H1 (cell line): Measurements from ENCODE around the gene MYRIP. TPM values are rescaled to one million over a fixed set of nuclear protein-coding genes. Genes with fewer than 3 reads are reported as not detected.

Experiments
- CTCF ChIA-PET: fragments of 300-600 bp; sonication (Branson Sonifier 250); formaldehyde crosslinking; loops from one replicate; lab custom pipeline; 2021; ENCODE audit not compliant: partially characterized antibody; lab: Charles Lee
- POLR2A ChIA-PET: fragments of 300-600 bp; sonication (Branson Sonifier 250); formaldehyde crosslinking; loops from one replicate; lab custom pipeline; 2021; ENCODE audit warnings: inconsistent platforms; ENCODE audit not compliant: partially characterized antibody; lab: Charles Lee
- DNase-seq, 2 experiments: peaks; one replicate each; pipeline versions ENCODE4 v3.0.0 to v3.0.0-alpha.2; 2010 to 2022; ENCODE audit warnings: low spot score in 2 of 2, low read depth in 1 of 2, mixed read lengths in 1 of 2
- FAIRE-seq: peaks from 2 replicates; lab custom pipeline; 2011; peaks lifted over from hg19 to GRCh38; lab: Jason Lieb, UNC
- H2AFZ ChIP-seq: 2 replicates; pipeline ENCODE4 v1.8.1; 2012; ENCODE audit warnings: low read length, inconsistent platforms
- H2AK5ac ChIP-seq: 2 replicates; pipeline ENCODE4 v1.6.1; 2013; ENCODE audit warnings: low read depth, low read length
- H2BK120ac ChIP-seq: replicated peaks from 2 replicates; pipeline ENCODE3; 2013; ENCODE audit warnings: low read depth, low read length, inconsistent platforms
- H2BK12ac ChIP-seq: 2 replicates; pipeline ENCODE4 v1.6.1; 2013; ENCODE audit warnings: low read depth, low read length
- H2BK15ac ChIP-seq: 2 replicates; pipeline ENCODE4 v1.6.1; 2013; ENCODE audit warnings: low read length
- H2BK20ac ChIP-seq: 2 replicates; pipeline ENCODE4 v1.6.1; 2013; ENCODE audit warnings: low read length
- H2BK5ac ChIP-seq: 2 replicates; pipeline ENCODE4 v1.6.1; 2013; ENCODE audit warnings: low read depth, low read length
- H3K14ac ChIP-seq: 2 replicates; pipeline ENCODE4 v1.6.1; 2013; ENCODE audit warnings: inconsistent platforms; ENCODE audit not compliant: insufficient read length
- H3K18ac ChIP-seq: 2 replicates; pipeline ENCODE4 v1.6.1; 2013; ENCODE audit warnings: low read length; ENCODE audit errors: extremely low read depth
- H3K23ac ChIP-seq: 2 replicates; pipeline ENCODE4 v1.6.1; 2013; ENCODE audit warnings: inconsistent platforms; ENCODE audit not compliant: insufficient read length
- H3K23me2 ChIP-seq: 2 replicates; pipeline ENCODE4 v1.6.1; 2013; ENCODE audit warnings: low read depth, low read length
- H3K27ac ChIP-seq: 2 replicates; pipeline ENCODE4 v1.6.1; 2011; ENCODE audit warnings: low read depth, low read length, inconsistent platforms
- H3K27me3 ChIP-seq, 4 experiments: replicated peaks in 1 of 4; 1 replicate in 1 of 4; 2 replicates in 3 of 4; pipeline versions ENCODE4 v1.6.1 to v1.8.1; 2011 to 2013; ENCODE audit warnings: low read length in 3 of 4, mild to moderate bottlenecking in 3 of 4, inconsistent platforms in 2 of 4, mixed read lengths in 2 of 4, moderate library complexity in 1 of 4; ENCODE audit not compliant: control insufficient read depth in 3 of 4, insufficient read depth in 3 of 4; ENCODE audit errors: extremely low read depth in 1 of 4
- H3K36me3 ChIP-seq, 4 experiments: 2 replicates each; pipeline versions ENCODE4 v1.6.1 to v1.8.1; 2011 to 2013; ENCODE audit warnings: mild to moderate bottlenecking in 4 of 4, low read length in 3 of 4, moderate library complexity in 2 of 4, control low read depth in 1 of 4, inconsistent platforms in 1 of 4; ENCODE audit not compliant: insufficient read depth in 4 of 4, control insufficient read depth in 2 of 4
- H3K4ac ChIP-seq: replicated peaks from 2 replicates; pipeline ENCODE3; 2013; ENCODE audit warnings: low read length, low read depth, mixed read lengths, inconsistent platforms; ENCODE audit not compliant: insufficient read length
- H3K4me1 ChIP-seq, 4 experiments: replicated peaks in 1 of 4; 1 replicate in 1 of 4; 2 replicates in 3 of 4; pipeline versions ENCODE4 v1.6.1 to v1.8.1; 2011 to 2013; ENCODE audit warnings: low read length in 3 of 4, inconsistent platforms in 2 of 4, mixed read lengths in 1 of 4; ENCODE audit not compliant: insufficient read depth in 4 of 4, control insufficient read depth in 3 of 4
- H3K4me2 ChIP-seq, 2 experiments: 2 replicates each; pipeline versions ENCODE4 v1.6.1 to v1.8.1; 2011 to 2013; ENCODE audit warnings: low read depth in 2 of 2, low read length in 2 of 2, control low read depth in 1 of 2, inconsistent platforms in 1 of 2, mild to moderate bottlenecking in 1 of 2; ENCODE audit not compliant: insufficient read depth in 1 of 2
- H3K4me3 ChIP-seq, 4 experiments: fragments of 200-600, 300-600 bp in 1 of 4; sonication (generic), shearing (Covaris generic), sonication (Bioruptor Twin) in 1 of 4; 2 replicates each; pipeline versions ENCODE4 v1.5.1 to v1.8.1; 2011 to 2016; ENCODE audit warnings: low read length in 4 of 4, low read depth in 3 of 4, control low read depth in 2 of 4, inconsistent platforms in 2 of 4, mild to moderate bottlenecking in 2 of 4, mixed read lengths in 1 of 4, moderate library complexity in 1 of 4; ENCODE audit not compliant: insufficient read depth in 2 of 4; ENCODE audit errors: extremely low read depth in 1 of 4
- H3K56ac ChIP-seq: replicated peaks from 2 replicates; pipeline ENCODE3; 2013; ENCODE audit warnings: low read depth, mild to moderate bottlenecking, mixed read lengths, low read length, inconsistent platforms; ENCODE audit not compliant: insufficient read length
- H3K79me1 ChIP-seq: 2 replicates; pipeline ENCODE4 v1.6.1; 2013; ENCODE audit warnings: low read depth, low read length, control low read depth
- H3K79me2 ChIP-seq, 2 experiments: 2 replicates each; pipeline versions ENCODE4 v1.6.1 to v1.8.1; 2012 to 2013; ENCODE audit warnings: low read length in 2 of 2, mild to moderate bottlenecking in 2 of 2, inconsistent platforms in 1 of 2; ENCODE audit not compliant: insufficient read depth in 2 of 2, control insufficient read depth in 1 of 2
- H3K9ac ChIP-seq, 4 experiments: replicated peaks in 1 of 4; 1 replicate in 1 of 4; 2 replicates in 3 of 4; pipeline versions ENCODE4 v1.6.1 to v1.8.1; 2011 to 2013; ENCODE audit warnings: low read depth in 3 of 4, low read length in 3 of 4, control low read depth in 2 of 4, mild to moderate bottlenecking in 2 of 4, moderate library complexity in 2 of 4, inconsistent platforms in 1 of 4; ENCODE audit errors: extremely low read depth in 1 of 4
- H3K9me3 ChIP-seq, 2 experiments: 2 replicates each; pipeline versions ENCODE4 v1.6.1 to v1.8.1; 2012 to 2013; ENCODE audit warnings: mild to moderate bottlenecking in 2 of 2, moderate library complexity in 2 of 2, control low read depth in 1 of 2, inconsistent platforms in 1 of 2, low read depth in 1 of 2, low read length in 1 of 2, mixed read lengths in 1 of 2; ENCODE audit not compliant: insufficient read depth in 2 of 2
- H4K20me1 ChIP-seq, 2 experiments: replicated peaks in 1 of 2; 2 replicates each; pipeline versions ENCODE3 to v1.8.1; 2011 to 2013; ENCODE audit warnings: inconsistent platforms in 2 of 2, low read length in 2 of 2, mild to moderate bottlenecking in 1 of 2; ENCODE audit not compliant: insufficient read depth in 2 of 2, control insufficient read depth in 1 of 2
- H4K5ac ChIP-seq: 2 replicates; pipeline ENCODE4 v1.6.1; 2013; ENCODE audit warnings: low read length, low read depth, mixed read lengths, inconsistent platforms; ENCODE audit not compliant: insufficient read length
- H4K8ac ChIP-seq: 2 replicates; pipeline ENCODE4 v1.8.0; 2013; ENCODE audit warnings: mild to moderate bottlenecking, moderate library complexity, low read length, inconsistent platforms; ENCODE audit not compliant: insufficient read depth; ENCODE audit errors: extremely low read depth
- H4K91ac ChIP-seq: replicated peaks from 2 replicates; pipeline ENCODE3; 2013; ENCODE audit warnings: low read length, mixed read lengths, inconsistent platforms; ENCODE audit not compliant: insufficient read length
- BACH1 ChIP-seq: IDR thresholded peaks from 2 replicates; pipeline ENCODE4 v1.6.1; 2012; ENCODE audit warnings: low read length, improper control_type of control experiment
- GABPA ChIP-seq: IDR thresholded peaks from 2 replicates; pipeline ENCODE4 v1.6.1; 2011; ENCODE audit warnings: mild to moderate bottlenecking, low read length, moderate library complexity, borderline replicate concordance; ENCODE audit not compliant: insufficient read depth
- HDAC2 ChIP-seq, 2 experiments: fragments of 300-600 bp in 1 of 2; sonication (generic) in 1 of 2; IDR thresholded peaks; 2 replicates each; pipeline ENCODE4 v1.6.1; 2011 to 2012; ENCODE audit warnings: low read depth in 2 of 2, low read length in 2 of 2, mild to moderate bottlenecking in 2 of 2, moderate library complexity in 2 of 2, borderline replicate concordance in 1 of 2, inconsistent platforms in 1 of 2
- JUN ChIP-seq: IDR thresholded peaks from 2 replicates; pipeline ENCODE4 v1.6.1; 2011; ENCODE audit warnings: low read depth, mild to moderate bottlenecking, improper control_type of control experiment, low read length
- KDM4A ChIP-seq: IDR thresholded peaks from one replicate; pipeline ENCODE4 v1.7.1; 2012; ENCODE audit warnings: low read depth, mild to moderate bottlenecking, moderate library complexity, low read length, inconsistent platforms; ENCODE audit not compliant: severe bottlenecking
- KDM5A ChIP-seq: fragments of 200-600 bp; IDR thresholded peaks from 2 replicates; pipeline ENCODE4 v1.7.1; 2012; ENCODE audit warnings: mild to moderate bottlenecking, low read length, inconsistent platforms, mixed read lengths
- PHF8 ChIP-seq: fragments of 200-600 bp; sonication (generic); conservative IDR thresholded peaks from 2 replicates; pipeline ENCODE4 v1.7.1; 2012; ENCODE audit warnings: low read depth, mild to moderate bottlenecking, inconsistent platforms, low read length, moderate library complexity
- RNF2 ChIP-seq: fragments of 200-900, 300-1000 bp; sonication (generic); IDR thresholded peaks from 2 replicates; pipeline ENCODE4 v1.7.1; 2016; ENCODE audit warnings: borderline replicate concordance, low read depth, mild to moderate bottlenecking, antibody characterized with exemption, low read length; ENCODE audit not compliant: poor library complexity, severe bottlenecking; ENCODE audit errors: missing control alignments
- RXRA ChIP-seq: IDR thresholded peaks from 2 replicates; pipeline ENCODE4 v1.6.1; 2011; ENCODE audit warnings: low read depth, mild to moderate bottlenecking, low read length, moderate library complexity; ENCODE audit not compliant: insufficient read depth
- SP1 ChIP-seq: IDR thresholded peaks from 2 replicates; pipeline ENCODE4 v1.6.1; 2011; ENCODE audit warnings: low read depth, low read length
- SRF ChIP-seq: IDR thresholded peaks from 2 replicates; pipeline ENCODE4 v1.6.1; 2011; ENCODE audit warnings: mild to moderate bottlenecking, low read depth, low read length, moderate library complexity
- TAF1 ChIP-seq: IDR thresholded peaks from 2 replicates; pipeline ENCODE4 v1.6.1; 2011; ENCODE audit warnings: mild to moderate bottlenecking, low read depth, low read length
- TCF12 ChIP-seq: IDR thresholded peaks from 2 replicates; pipeline ENCODE4 v1.6.1; 2011; ENCODE audit warnings: low read depth, mild to moderate bottlenecking, low read length
- TEAD4 ChIP-seq: IDR thresholded peaks from 2 replicates; pipeline ENCODE4 v1.6.1; 2012; ENCODE audit warnings: low read depth, low read length, inconsistent platforms, mixed read lengths
- YY1 ChIP-seq: IDR thresholded peaks from 2 replicates; pipeline ENCODE4 v1.6.1; 2011; ENCODE audit warnings: low read depth, mild to moderate bottlenecking, low read length
- WGBS, 2 experiments: shearing (Covaris generic) in 1 of 2; methylation state at CpG; one replicate each; pipeline versions ENCODE4 v1.1.6 to v1.1.7; 2013 to 2015; ENCODE audit warnings: low lambda C conversion rate in 2 of 2, mixed read lengths in 2 of 2, inconsistent platforms in 1 of 2, low coverage in 1 of 2, missing lambda C conversion rate in 1 of 2; ENCODE audit not compliant: insufficient replicate concordance in 2 of 2, insufficient coverage in 1 of 2, insufficient read length in 1 of 2; ENCODE audit errors: extremely low coverage in 1 of 2, missing lambda C conversion rate in 1 of 2; 5-methylcytosine and 5-hydroxymethylcytosine counted together
- polyA plus RNA-seq, 7 experiments: library from polyadenylated mRNA; depleted of rRNA in 3 of 7; stranded (reverse) in 5 of 7; unstranded in 2 of 7; fragments of >200 nt in 5 of 7; fragments of 200-250 nt in 2 of 7; gene quantifications; 1 replicate in 5 of 7; 2 replicates in 1 of 7; 4 replicates in 1 of 7; pipeline versions ENCODE4 v1.2.1 to v1.2.3, GENCODE V29; 2011 to 2013; ENCODE audit warnings: missing spikeins in 2 of 7, mixed read lengths in 2 of 7
- total RNA-seq: library from RNA; stranded (reverse); fragmentation: NEBNext Ultra II Directional; extraction: Animal tissue kit (Norgen Biotek cat#: 25700); gene quantifications from 2 replicates; pipeline ENCODE4 v1.2.1, GENCODE V29; 2021

MYRIP gene
- total and polyA plus RNA-seq, 2 of the 8 experiments (the other 6 are each of a cell fraction or from before 2014, with no cell fraction given), result 0.54 to 4.3 TPM

GRCh38 chr3:40070816-40071215, 261.4 kb downstream of the MYRIP start:
- no peak overlapping the region for H2AK5ac ChIP-seq
- H4K8ac ChIP-seq, result no peak overlapping the region
- no peak overlapping the region for H3K18ac ChIP-seq
- no peak overlapping the region for H3K4me3 ChIP-seq
- no peak overlapping the region for H4K91ac ChIP-seq
- POLR2A ChIA-PET, result no interaction called here
- no peaks in the 10 kb centered on the region for H3K9me3 ChIP-seq
- WGBS, 2 experiments, result 80% methylated on average over 1 of the region's 1 CpG; no CpG with 5 or more reads in 1 of the 2 experiments
- no peak overlapping the region for H4K5ac ChIP-seq
- no peak overlapping the region for H3K4me2 ChIP-seq
- no peak overlapping the region for H3K56ac ChIP-seq
- no peak overlapping the region for H2AFZ ChIP-seq
- no peak overlapping the region for H2BK120ac ChIP-seq
- H2BK5ac ChIP-seq, result no peak overlapping the region
- DNase-seq, result no peak
- CTCF ChIA-PET, result interaction anchor here (0.6 kb wide), 1 partner anchor 342 kb away, joined by 3 read pairs; no protein-coding TSS in a partner anchor
- H3K27ac ChIP-seq, result no peak overlapping the region
- no peak overlapping the region for H3K4ac ChIP-seq
- no peaks in the 10 kb centered on the region for H4K20me1 ChIP-seq
- H3K36me3 ChIP-seq, result no peaks in the 10 kb centered on the region
- H3K4me1 ChIP-seq, result no peaks in the 10 kb centered on the region
- no peaks in the 10 kb centered on the region for H3K79me2 ChIP-seq
- no peak overlapping the region for H2BK20ac ChIP-seq
- no peaks in the 10 kb centered on the region for H3K23me2 ChIP-seq
- no peak overlapping the region for H3K23ac ChIP-seq
- H3K14ac ChIP-seq, result no peak overlapping the region
- no peak for FAIRE-seq
- H2BK12ac ChIP-seq, result no peak overlapping the region
- H3K27me3 ChIP-seq, result no peaks in the 10 kb centered on the region; a peak in 1 of 7 replicates
- H3K9ac ChIP-seq, result no peak overlapping the region
- no peaks in the 10 kb centered on the region for H3K79me1 ChIP-seq
- H2BK15ac ChIP-seq, result no peak overlapping the region
- TF ChIP-seq SP1 (no peak), TCF12 (no peak), TAF1 (no peak), RNF2 (no peak), PHF8 (no peak), JUN (no peak), HDAC2 (IDR thresholded peaks at IDR 0.05; ENCODE audit: borderline replicate concordance in 1 of 2, low read depth in 2 of 2, low read length in 2 of 2) (no peak), KDM4A (no peak), GABPA (no peak), RXRA (no peak), TEAD4 (no peak), SRF (no peak), KDM5A (no peak), YY1 (no peak), BACH1 (no peak)
